SK-N-MC (cell line): ENCODE results near the gene PRSS35.
"Not testable (repeated sequence)": the region's sequence is repeated elsewhere in the genome, so short reads cannot be mapped to it uniquely, and the experiment has no call there.

Experiments
- DNase-seq: peaks from one replicate; pipeline ENCODE4 v3.0.0-alpha.2; 2011; ENCODE audit warnings: low read depth, low spot score
- H3K27ac ChIP-seq: fragments of 200-600 bp; sonication (generic); 2 replicates; pipeline ENCODE4 v1.5.1; 2016; ENCODE audit warnings: mixed run types
- H3K36me3 ChIP-seq: fragments of 200-600 bp; sonication (generic); 2 replicates; pipeline ENCODE4 v1.6.1; 2017; ENCODE audit warnings: antibody characterized with exemption, low read length, mixed read lengths; ENCODE audit not compliant: insufficient read depth
- H3K4me3 ChIP-seq: fragments of 200-600 bp; sonication (generic); 2 replicates; pipeline ENCODE4 v1.5.1; 2016
- H3K9ac ChIP-seq: fragments of 200-600 bp; sonication (generic); 2 replicates; pipeline ENCODE4 v1.8.0; 2017; ENCODE audit warnings: mixed run types, mixed read lengths; ENCODE audit not compliant: insufficient read length
- H3K9me3 ChIP-seq: fragments of 200-600 bp; sonication (generic); 2 replicates; pipeline ENCODE4 v1.6.1; 2017; ENCODE audit warnings: low read depth, mild to moderate bottlenecking, antibody characterized with exemption, low read length, moderate library complexity, mixed read lengths
- EZH2 ChIP-seq: fragments of 200-600 bp; sonication (generic); IDR thresholded peaks from one replicate; pipeline ENCODE4 v1.6.1; 2017; ENCODE audit warnings: antibody characterized with exemption
- FOXP2 ChIP-seq: optimal IDR thresholded peaks from 2 replicates; pipeline ENCODE3; 2011; ENCODE audit warnings: mild to moderate bottlenecking, moderate library complexity; ENCODE audit not compliant: insufficient read depth; ENCODE audit errors: extremely low read length, control extremely low read depth
- POLR2AphosphoS5 ChIP-seq: IDR thresholded peaks from 2 replicates; pipeline ENCODE4 v1.6.1; 2012; ENCODE audit warnings: mild to moderate bottlenecking, low read depth, low read length, borderline replicate concordance

PRSS35 gene

DNA sequence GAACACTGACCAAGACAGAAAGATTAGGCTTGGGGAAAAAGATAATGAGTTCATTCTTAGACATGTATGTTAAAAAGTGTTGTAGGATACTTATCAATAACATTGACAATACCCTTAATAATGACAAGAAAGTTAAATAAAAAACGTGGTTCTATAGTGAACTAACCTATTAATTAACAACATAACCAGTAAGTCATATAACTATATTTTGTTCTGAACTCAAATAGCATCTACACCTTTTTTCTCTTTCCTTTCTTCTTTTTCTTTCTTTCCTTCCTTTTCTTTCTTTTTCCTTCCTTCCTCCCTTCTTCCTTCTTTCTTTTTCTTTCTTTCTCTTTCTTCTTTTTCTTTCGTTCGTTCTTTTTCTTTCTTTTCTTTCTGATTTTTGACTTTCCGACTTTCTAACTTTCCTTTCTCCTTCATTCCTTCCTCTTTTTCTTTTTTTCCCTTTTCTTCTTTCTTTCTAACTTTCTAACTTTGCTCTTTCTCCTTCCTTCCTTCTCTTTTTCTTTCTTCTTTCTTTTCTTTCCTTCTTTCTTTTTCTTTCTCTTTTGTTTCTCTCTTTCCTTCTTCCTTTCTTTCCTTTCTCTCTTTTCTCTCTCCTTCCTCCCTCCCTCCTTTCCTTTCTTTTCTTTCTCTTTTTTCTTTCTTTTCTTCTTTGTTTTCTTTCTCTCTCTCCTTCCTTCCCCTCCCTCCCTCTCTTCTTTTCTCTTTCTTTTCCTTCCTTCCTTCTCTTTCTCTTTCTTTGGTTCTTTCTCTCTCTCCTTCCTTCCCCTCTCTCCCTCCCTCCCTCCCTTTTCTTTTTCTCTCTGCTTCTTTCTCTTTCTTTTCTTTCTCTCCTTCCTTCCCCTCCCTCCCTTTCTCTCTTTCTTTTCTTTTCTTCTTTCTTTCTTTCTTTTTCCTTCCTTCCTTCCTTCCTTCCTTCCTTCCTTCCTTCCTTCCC lies 24.6 kb downstream of the PRSS35 start:
- TF ChIP-seq POLR2AphosphoS5 (no peak), FOXP2 (no peak), EZH2 (no peak)
- Histone ChIP-seq H3K36me3 (no peaks in the 10 kb centered on the region), H3K9me3 (no peaks in the 10 kb centered on the region), H3K9ac (no peak overlapping the region), H3K27ac (no peak overlapping the region), H3K4me3 (no peak overlapping the region)
- DNase-seq = no peak

- DNase-seq = no peak
- Histone ChIP-seq H3K4me3 (no peak overlapping the region), H3K9me3 (no peaks in the 10 kb centered on the region), H3K9ac (no peak overlapping the region), H3K27ac (no peak overlapping the region), H3K36me3 (no peaks in the 10 kb centered on the region)
- TF ChIP-seq FOXP2 (no peak), EZH2 (no peak), POLR2AphosphoS5 (no peak)
Observed at GRCh38 chr6:83539678-83540077, 27.3 kb downstream of the PRSS35 start.

- no peak for DNase-seq
- H3K27ac ChIP-seq = no peak overlapping the region
- no peaks in the 10 kb centered on the region for H3K9me3 ChIP-seq
- TF ChIP-seq EZH2 (no peak), POLR2AphosphoS5 (no peak), FOXP2 (no peak)
- no peaks in the 10 kb centered on the region for H3K36me3 ChIP-seq
- H3K4me3 ChIP-seq = no peak overlapping the region
- no peak overlapping the region for H3K9ac ChIP-seq
Observed at GRCh38 chr6:83546636-83547035, 34.3 kb downstream of the PRSS35 start.

DNA sequence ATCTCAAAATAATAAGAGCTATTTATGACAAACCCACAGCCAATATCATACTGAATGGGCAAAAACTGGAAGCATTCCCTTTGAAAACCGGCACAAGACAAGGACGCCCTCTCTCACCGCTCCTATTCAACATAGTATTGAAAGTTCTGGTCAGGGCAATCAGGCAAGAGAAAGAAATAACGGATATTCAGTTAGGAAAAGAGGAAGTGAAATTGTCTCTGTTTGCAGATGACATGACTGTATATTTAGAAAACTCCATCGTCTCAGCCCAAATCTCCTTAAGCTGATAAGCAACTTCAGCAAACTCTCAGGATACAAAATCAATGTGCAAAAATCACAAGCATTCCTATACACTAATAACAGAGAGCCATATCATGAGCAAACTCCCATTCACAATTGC lies 38.1 kb downstream of the PRSS35 start:
- H3K4me3 ChIP-seq, H3K9ac ChIP-seq, DNase-seq, H3K9me3 ChIP-seq, H3K36me3 ChIP-seq, H3K27ac ChIP-seq: not testable (repeated sequence)

DNA sequence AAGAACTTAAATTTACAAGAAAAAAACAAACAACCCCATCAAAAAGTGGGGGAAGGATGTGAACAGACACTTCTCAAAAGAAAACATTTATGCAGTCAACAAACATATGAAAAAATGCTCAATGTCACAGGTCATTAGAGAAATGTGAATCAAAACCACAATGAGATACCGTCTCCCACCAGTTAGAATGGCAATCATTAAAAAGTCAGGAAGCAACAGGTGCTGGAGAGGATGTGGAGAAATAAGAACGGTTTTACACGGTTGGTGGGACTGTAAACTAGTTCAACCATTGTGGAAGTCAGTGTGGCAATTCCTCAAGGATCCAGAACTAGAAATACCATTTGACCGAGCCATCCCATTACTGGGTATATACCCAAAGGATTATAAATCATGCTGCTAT lies 39.4 kb downstream of the PRSS35 start:
- H3K9me3 ChIP-seq = not testable (repeated sequence)

GRCh38 chr6:83556871-83557270 lies 44.5 kb downstream of the PRSS35 start:
- TF ChIP-seq FOXP2 = no peak
- TF ChIP-seq EZH2 = no peak
- no peak for TF ChIP-seq POLR2AphosphoS5
- H3K27ac ChIP-seq = no peak overlapping the region
- H3K4me3 ChIP-seq = no peak overlapping the region
- no peaks in the 10 kb centered on the region for H3K9me3 ChIP-seq
- H3K36me3 ChIP-seq = no peaks in the 10 kb centered on the region
- DNase-seq = no peak
- H3K9ac ChIP-seq = no peak overlapping the region

More for the DNA sequence above, 39.4 kb downstream of the PRSS35 start:
- not testable (repeated sequence) for H3K4me3 ChIP-seq, H3K36me3 ChIP-seq, H3K27ac ChIP-seq, DNase-seq, H3K9ac ChIP-seq

- Histone ChIP-seq H3K9me3 (no peaks in the 10 kb centered on the region), H3K4me3 (no peak overlapping the region), H3K9ac (no peak overlapping the region), H3K27ac (no peak overlapping the region), H3K36me3 (no peaks in the 10 kb centered on the region)
- TF ChIP-seq FOXP2 = no peak
- no peak for TF ChIP-seq POLR2AphosphoS5
- no peak for TF ChIP-seq EZH2
- DNase-seq = no peak
Observed at GRCh38 chr6:83558975-83559374, 46.6 kb downstream of the PRSS35 start.

- not testable (repeated sequence) for DNase-seq, H3K36me3 ChIP-seq, H3K4me3 ChIP-seq, H3K27ac ChIP-seq, H3K9me3 ChIP-seq, H3K9ac ChIP-seq
Observed at GRCh38 chr6:83571663-83572185, 59.4 kb downstream of the PRSS35 start.

DNA sequence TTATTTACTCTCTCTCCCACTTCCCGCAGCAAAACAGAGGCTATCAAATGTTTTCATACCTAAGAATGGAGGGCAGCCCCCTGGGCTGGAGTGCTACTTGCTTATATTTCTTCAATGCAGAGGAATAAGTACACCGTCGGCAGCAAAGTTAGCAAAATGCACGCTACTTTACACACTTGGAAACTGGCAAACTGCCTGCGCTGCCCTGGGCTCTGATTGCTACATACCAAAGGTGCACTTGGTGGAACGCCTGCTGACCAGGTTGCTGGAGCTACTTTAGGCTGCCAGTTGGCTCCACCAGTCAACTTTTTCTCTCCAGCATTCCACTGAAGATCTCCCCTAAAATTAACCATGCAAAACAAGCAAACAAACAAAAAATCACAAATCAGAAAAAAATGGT lies 62.4 kb downstream of the PRSS35 start:
- TF ChIP-seq EZH2 (no peak), FOXP2 (no peak), POLR2AphosphoS5 (no peak)
- Histone ChIP-seq H3K9me3 (no peaks in the 10 kb centered on the region), H3K36me3 (no peaks in the 10 kb centered on the region), H3K9ac (no peak overlapping the region), H3K4me3 (no peak overlapping the region), H3K27ac (no peak overlapping the region)
- no peak for DNase-seq
